ENCODE measurements around the gene KDM7A.

The KDM7A gene

GRCh38 chr7:140060243-140060630 is 116.5 kb downstream of the KDM7A start:
- TF ChIP-seq, protein P1, sequence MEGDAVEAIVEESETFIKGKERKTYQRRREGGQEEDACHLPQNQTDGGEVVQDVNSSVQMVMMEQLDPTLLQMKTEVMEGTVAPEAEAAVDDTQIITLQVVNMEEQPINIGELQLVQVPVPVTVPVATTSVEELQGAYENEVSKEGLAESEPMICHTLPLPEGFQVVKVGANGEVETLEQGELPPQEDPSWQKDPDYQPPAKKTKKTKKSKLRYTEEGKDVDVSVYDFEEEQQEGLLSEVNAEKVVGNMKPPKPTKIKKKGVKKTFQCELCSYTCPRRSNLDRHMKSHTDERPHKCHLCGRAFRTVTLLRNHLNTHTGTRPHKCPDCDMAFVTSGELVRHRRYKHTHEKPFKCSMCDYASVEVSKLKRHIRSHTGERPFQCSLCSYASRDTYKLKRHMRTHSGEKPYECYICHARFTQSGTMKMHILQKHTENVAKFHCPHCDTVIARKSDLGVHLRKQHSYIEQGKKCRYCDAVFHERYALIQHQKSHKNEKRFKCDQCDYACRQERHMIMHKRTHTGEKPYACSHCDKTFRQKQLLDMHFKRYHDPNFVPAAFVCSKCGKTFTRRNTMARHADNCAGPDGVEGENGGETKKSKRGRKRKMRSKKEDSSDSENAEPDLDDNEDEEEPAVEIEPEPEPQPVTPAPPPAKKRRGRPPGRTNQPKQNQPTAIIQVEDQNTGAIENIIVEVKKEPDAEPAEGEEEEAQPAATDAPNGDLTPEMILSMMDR (IDR thresholded peaks at IDR 0.05): no peak

- TF ChIP-seq, protein P1 (IDR thresholded peaks at IDR 0.05): no peak
Measured at GRCh38 chr7:140059273-140060242, 117.2 kb downstream of the KDM7A start.

- TF ChIP-seq, protein P1 (IDR thresholded peaks at IDR 0.05): no peak
Measured at GRCh38 chr7:140058517-140058916, 118.3 kb downstream of the KDM7A start.

DNA sequence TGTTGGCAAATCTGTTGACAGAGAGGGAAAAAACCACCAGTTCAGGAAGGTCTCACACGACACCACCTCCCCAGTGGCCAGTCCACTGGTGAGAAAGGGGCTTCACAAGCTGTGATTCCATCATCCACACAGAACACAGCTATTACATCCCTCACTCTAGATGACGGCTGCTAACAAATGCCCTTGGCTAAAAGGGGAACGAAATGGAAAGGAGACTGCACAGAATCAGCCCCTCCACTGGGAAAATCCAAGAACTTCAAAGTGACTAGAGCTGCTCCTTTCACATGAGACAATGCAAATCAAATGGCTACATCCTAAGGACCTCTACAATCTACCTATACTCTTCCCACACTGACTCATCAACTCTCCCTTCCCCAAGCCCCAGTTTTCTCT is 119.6 kb downstream of the KDM7A start:
- TF ChIP-seq, protein P1 (IDR thresholded peaks at IDR 0.05): no peak

GRCh38 chr7:140056431-140057142 is 120.2 kb downstream of the KDM7A start:
- TF ChIP-seq, protein P1 (IDR thresholded peaks at IDR 0.05): no peak

GRCh38 chr7:140055833-140056232 is 121.0 kb downstream of the KDM7A start:
- TF ChIP-seq, protein P1 (IDR thresholded peaks at IDR 0.05): no peak

DNA sequence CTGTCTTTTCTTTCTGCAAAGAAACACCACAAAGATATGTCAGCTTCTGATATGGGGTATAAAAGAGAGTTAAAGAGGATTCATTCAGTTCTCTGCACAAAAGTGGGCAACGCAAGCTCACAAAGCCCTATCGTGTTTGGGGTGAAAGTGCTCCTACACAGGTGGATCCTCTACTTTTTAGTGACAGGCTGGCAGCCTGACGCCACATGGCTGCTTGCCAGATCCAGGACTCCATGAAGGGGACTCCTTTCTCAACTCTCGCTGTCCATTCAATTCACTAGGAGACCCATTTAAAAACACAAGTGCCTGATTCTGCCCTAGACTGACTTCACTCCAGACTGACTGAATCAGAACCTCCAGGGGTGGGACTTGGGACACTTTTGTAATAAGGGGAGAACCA is 122.0 kb downstream of the KDM7A start:
- TF ChIP-seq, protein P1 (IDR thresholded peaks at IDR 0.05): no peak

Data from LNCAP (cell line).